Measurements from ENCODE around the gene CEP76. TPM values are rescaled to one million over a fixed set of nuclear protein-coding genes. Genes with fewer than 3 reads are reported as not detected.

CEP76 gene
- total RNA-seq, 4 donors from 2014 or later: 5.6 to 35.6 (median 11.7) TPM

DNA sequence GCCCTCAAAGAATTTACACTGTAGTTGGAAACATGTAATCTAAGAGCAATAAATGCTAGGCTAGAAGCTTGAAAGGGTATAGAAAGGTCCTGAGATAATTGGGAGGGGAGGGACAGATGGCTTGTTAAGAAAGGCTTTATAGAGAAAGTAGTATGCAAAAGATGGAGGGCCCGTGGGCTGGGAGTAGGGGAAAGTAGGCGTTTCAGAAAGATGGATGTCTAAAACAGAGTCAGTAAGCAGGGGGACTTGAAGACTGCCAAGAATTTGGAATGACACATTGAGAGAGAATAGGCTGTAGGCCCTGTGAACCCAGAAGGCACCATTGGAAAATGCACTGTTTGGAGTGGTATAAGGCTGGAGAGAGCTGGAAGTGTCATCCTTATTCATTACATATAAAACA is 1.1 kb upstream of the CEP76 start:
- intact Hi-C loops (cut with DNase I; ENCODE audit: low total_unique reads): no loop called here
- DNase-seq: no peak
- TF ChIP-seq POLR2A (IDR thresholded peaks at IDR 0.05): no peak
- TF ChIP-seq, protein P1, sequence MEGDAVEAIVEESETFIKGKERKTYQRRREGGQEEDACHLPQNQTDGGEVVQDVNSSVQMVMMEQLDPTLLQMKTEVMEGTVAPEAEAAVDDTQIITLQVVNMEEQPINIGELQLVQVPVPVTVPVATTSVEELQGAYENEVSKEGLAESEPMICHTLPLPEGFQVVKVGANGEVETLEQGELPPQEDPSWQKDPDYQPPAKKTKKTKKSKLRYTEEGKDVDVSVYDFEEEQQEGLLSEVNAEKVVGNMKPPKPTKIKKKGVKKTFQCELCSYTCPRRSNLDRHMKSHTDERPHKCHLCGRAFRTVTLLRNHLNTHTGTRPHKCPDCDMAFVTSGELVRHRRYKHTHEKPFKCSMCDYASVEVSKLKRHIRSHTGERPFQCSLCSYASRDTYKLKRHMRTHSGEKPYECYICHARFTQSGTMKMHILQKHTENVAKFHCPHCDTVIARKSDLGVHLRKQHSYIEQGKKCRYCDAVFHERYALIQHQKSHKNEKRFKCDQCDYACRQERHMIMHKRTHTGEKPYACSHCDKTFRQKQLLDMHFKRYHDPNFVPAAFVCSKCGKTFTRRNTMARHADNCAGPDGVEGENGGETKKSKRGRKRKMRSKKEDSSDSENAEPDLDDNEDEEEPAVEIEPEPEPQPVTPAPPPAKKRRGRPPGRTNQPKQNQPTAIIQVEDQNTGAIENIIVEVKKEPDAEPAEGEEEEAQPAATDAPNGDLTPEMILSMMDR (IDR thresholded peaks at IDR 0.05): no peak
- Histone ChIP-seq H3K4me3 (peak overlapping the region; percentile 91 to 95), H3K9me3 (no peaks in the 10 kb centered on the region), H3K27me3 (no peaks in the 10 kb centered on the region), H3K36me3 (no peaks in the 10 kb centered on the region), H3K27ac (peak overlapping the region; percentile 97 to 98), H3K4me1 (peaks cover 0 to 9% of the 10 kb centered on the region in 2 donors)

DNA sequence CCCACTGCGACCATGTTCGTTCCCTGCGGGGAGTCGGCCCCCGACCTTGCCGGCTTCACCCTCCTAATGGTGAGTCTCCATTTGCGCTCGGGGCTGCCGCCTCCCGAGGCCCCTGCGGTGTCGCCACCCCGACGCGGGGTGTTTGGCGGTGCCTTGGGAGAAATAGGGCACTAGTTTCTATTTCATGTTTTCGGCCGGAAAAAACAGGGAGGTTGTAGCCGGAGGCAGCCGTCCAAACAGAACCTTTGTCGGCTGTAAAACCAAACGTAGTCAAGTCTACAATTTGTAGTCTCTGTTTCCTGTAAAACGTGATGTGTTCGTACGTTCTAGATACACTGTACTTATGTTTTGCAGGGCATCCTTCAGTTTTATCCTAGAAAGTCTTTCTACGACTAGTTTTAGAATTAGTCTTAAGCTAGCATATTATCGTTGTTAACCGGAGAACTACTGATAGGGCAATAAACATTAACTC is 609 bp upstream of the CEP76 start:
- DNase-seq: no peak
- Histone ChIP-seq H3K9me3 (no peaks in the 10 kb centered on the region), H3K27me3 (no peaks in the 10 kb centered on the region), H3K4me1 (peaks cover 0 to 9% of the 10 kb centered on the region in 2 donors), H3K4me3 (peak overlapping the region; percentile 91 to 95), H3K27ac (peak overlapping the region; percentile 97 to 98), H3K36me3 (no peaks in the 10 kb centered on the region)
- no peak for TF ChIP-seq POLR2A (IDR thresholded peaks at IDR 0.05)
- TF ChIP-seq, protein P1 (IDR thresholded peaks at IDR 0.05): no peak
- intact Hi-C loops (cut with DNase I; ENCODE audit: low total_unique reads): no loop called here

DNA sequence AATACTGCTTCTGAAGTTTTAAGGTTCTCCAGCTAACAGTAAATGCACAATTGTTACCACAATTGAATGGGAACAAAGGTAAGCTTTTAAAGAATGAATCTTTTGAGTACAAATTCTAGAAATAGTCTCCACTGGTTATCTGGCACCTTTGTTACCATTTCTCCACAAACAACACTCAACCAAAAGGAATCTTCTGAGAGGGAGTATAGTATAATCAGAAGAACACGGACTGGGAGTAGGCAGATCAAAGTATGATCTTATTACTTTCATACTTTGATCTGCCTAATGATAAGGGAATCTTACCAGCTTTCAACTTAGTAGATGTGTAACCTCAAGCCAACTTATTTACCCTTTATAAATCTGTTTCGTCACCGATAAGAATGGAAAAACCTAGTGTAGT is 1.4 kb downstream of the CEP76 start:
- H3K4me3 ChIP-seq: peak overlapping the region in 1 of 2 donors; percentile 91
- peaks cover 0 to 9% of the 10 kb centered on the region in 2 donors for H3K4me1 ChIP-seq
- no peaks in the 10 kb centered on the region for H3K27me3 ChIP-seq
- H3K36me3 ChIP-seq: no peaks in the 10 kb centered on the region
- DNase-seq: no peak
- H3K27ac ChIP-seq: no peak overlapping the region
- H3K9me3 ChIP-seq: no peaks in the 10 kb centered on the region
- TF ChIP-seq POLR2A (IDR thresholded peaks at IDR 0.05): no peak
- TF ChIP-seq, protein P1 (IDR thresholded peaks at IDR 0.05): no peak
- intact Hi-C loops (cut with DNase I; ENCODE audit: low total_unique reads): no loop called here

DNA sequence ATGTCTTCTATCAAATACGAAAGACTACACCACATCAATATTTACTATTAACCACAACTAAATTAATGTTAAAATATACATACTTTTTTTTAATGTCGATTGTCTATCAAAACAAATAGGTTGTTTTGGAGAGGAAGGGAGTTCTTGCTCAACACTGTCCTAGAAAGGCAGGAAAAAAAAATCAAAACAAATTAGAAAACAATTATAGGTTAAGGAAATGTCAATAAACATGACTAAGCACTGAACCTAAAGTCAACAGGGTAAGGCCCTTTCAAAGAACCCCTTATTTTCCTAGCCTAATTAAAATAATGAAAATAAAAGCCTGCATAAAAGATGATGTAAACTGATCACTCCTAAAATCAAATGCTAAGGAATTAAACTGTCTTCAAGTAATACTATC is 2.8 kb downstream of the CEP76 start:
- intact Hi-C loops (cut with DNase I; ENCODE audit: low total_unique reads): no loop called here
- no peaks in the 10 kb centered on the region for H3K9me3 ChIP-seq

DNA sequence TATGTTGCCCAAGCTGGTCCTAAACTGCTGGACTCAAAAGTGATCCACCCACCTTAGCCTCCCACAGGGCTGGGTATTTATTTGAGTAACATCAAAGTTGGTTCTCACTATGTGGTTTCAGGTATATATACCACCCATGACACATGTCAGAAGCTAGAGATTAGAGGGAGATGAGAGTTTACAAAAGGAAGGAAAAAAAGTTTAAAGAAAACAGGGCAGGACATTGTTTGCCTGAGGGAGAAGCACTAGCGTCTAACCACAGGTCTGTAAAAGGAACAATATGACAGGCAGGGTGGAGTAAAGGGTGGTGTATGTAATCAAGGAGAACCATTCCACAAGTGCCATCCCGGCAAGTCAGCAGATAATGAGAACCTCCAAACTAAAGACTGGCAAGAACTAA is 8.5 kb downstream of the CEP76 start:
- no peak overlapping the region for H3K27ac ChIP-seq
- H3K9me3 ChIP-seq: no peaks in the 10 kb centered on the region
- no peak overlapping the region for H3K4me3 ChIP-seq
- H3K27me3 ChIP-seq: no peaks in the 10 kb centered on the region
- DNase-seq: no peak
- no peaks in the 10 kb centered on the region for H3K4me1 ChIP-seq
- intact Hi-C loops (cut with DNase I; ENCODE audit: low total_unique reads): no loop called here
- no peak for TF ChIP-seq POLR2A (IDR thresholded peaks at IDR 0.05)
- TF ChIP-seq, protein P1 (IDR thresholded peaks at IDR 0.05): no peak
- H3K36me3 ChIP-seq: no peaks in the 10 kb centered on the region

More for the DNA sequence above, 2.8 kb downstream of the CEP76 start:
- no peak overlapping the region for H3K4me3 ChIP-seq
- peaks cover 0 to 9% of the 10 kb centered on the region in 2 donors for H3K4me1 ChIP-seq
- no peak overlapping the region for H3K27ac ChIP-seq
- no peak for TF ChIP-seq POLR2A (IDR thresholded peaks at IDR 0.05)
- TF ChIP-seq, protein P1 (IDR thresholded peaks at IDR 0.05): no peak
- H3K36me3 ChIP-seq: no peaks in the 10 kb centered on the region
- H3K27me3 ChIP-seq: no peaks in the 10 kb centered on the region
- DNase-seq: no peak
